Neuronal stem cell (in vitro differentiated cells): ENCODE measurements around the gene HAGH.

ENCODE experiments used
- DNase-seq: peaks from one replicate; pipeline ENCODE4 v3.0.0-alpha.2; 2013; ENCODE audit warnings: low spot score
- H2AFZ ChIP-seq: one replicate; pipeline ENCODE4 v1.6.1; 2013; ENCODE audit warnings: mild to moderate bottlenecking, low read length, inconsistent platforms
- H2AK5ac ChIP-seq: 2 replicates; pipeline ENCODE4 v1.6.1; 2013; ENCODE audit warnings: low read depth, mild to moderate bottlenecking, inconsistent platforms, low read length, moderate library complexity, mixed read lengths
- H2BK120ac ChIP-seq: 2 replicates; pipeline ENCODE4 v1.6.1; 2013; ENCODE audit warnings: low read depth, mild to moderate bottlenecking, inconsistent platforms, low read length, moderate library complexity, mixed read lengths
- H2BK12ac ChIP-seq: one replicate; pipeline ENCODE4 v1.6.1; 2013; ENCODE audit warnings: low read length, inconsistent platforms
- H2BK15ac ChIP-seq: 2 replicates; pipeline ENCODE4 v1.6.1; 2013; ENCODE audit warnings: mild to moderate bottlenecking, low read length, inconsistent platforms, mixed read lengths
- H2BK5ac ChIP-seq: one replicate; pipeline ENCODE4 v1.6.1; 2013; ENCODE audit warnings: inconsistent platforms, mild to moderate bottlenecking, low read length, moderate library complexity
- H3K14ac ChIP-seq: one replicate; pipeline ENCODE4 v1.6.1; 2013; ENCODE audit warnings: low read length, inconsistent platforms
- H3K18ac ChIP-seq: 2 replicates; pipeline ENCODE4 v1.6.1; 2013; ENCODE audit warnings: low read length, inconsistent platforms
- H3K23ac ChIP-seq: 2 replicates; pipeline ENCODE4 v1.6.1; 2013; ENCODE audit warnings: low read depth, mild to moderate bottlenecking, mixed read lengths, low read length, inconsistent platforms; ENCODE audit not compliant: poor library complexity
- H3K27ac ChIP-seq: replicated peaks from 3 replicates; pipeline ENCODE4 v1.5.1; 2013; ENCODE audit warnings: low read length, inconsistent platforms
- H3K27me3 ChIP-seq, 3 experiments: 2 replicates each; pipeline ENCODE4 v1.6.1; 2013; ENCODE audit warnings: low read length in 3 of 3, mild to moderate bottlenecking in 2 of 3, inconsistent platforms in 1 of 3, low read depth in 1 of 3, mixed read lengths in 1 of 3, moderate library complexity in 1 of 3; ENCODE audit not compliant: control insufficient read depth in 3 of 3, insufficient read depth in 3 of 3
- H3K36me3 ChIP-seq, 2 donors: replicated peaks in 1 of 2; 2 replicates each; pipeline ENCODE4 v1.6.1; 2013; ENCODE audit warnings: low read length in 2 of 2; ENCODE audit not compliant: control insufficient read depth in 2 of 2, insufficient read depth in 2 of 2
- H3K4ac ChIP-seq: 2 replicates; pipeline ENCODE4 v1.6.1; 2013; ENCODE audit warnings: inconsistent platforms, mild to moderate bottlenecking, low read length, moderate library complexity
- H3K4me1 ChIP-seq, 2 donors: 1 replicate in 1 of 2; 2 replicates in 1 of 2; pipeline ENCODE4 v1.6.1; 2013; ENCODE audit warnings: low read length in 2 of 2, low read depth in 1 of 2; ENCODE audit not compliant: control insufficient read depth in 2 of 2, insufficient read depth in 1 of 2
- H3K4me2 ChIP-seq: one replicate; pipeline ENCODE4 v1.6.1; 2013; ENCODE audit warnings: mild to moderate bottlenecking, low read length, inconsistent platforms; ENCODE audit not compliant: insufficient read depth, poor library complexity, severe bottlenecking
- H3K4me3 ChIP-seq, 2 donors: 2 replicates each; pipeline ENCODE4 v1.5.1; 2013; ENCODE audit warnings: low read length in 2 of 2, mild to moderate bottlenecking in 2 of 2, inconsistent platforms in 1 of 2, moderate library complexity in 1 of 2
- H3K79me1 ChIP-seq: one replicate; pipeline ENCODE4 v1.6.1; 2013; ENCODE audit warnings: low read depth, mild to moderate bottlenecking, inconsistent platforms, low read length, moderate library complexity
- H3K9ac ChIP-seq: one replicate; pipeline ENCODE4 v1.6.1; 2013; ENCODE audit warnings: mild to moderate bottlenecking, low read depth, low read length, inconsistent platforms; ENCODE audit not compliant: poor library complexity
- H3K9me3 ChIP-seq, 2 donors: replicated peaks in 1 of 2; 2 replicates each; pipeline versions ENCODE3 to v1.6.1; 2013; ENCODE audit warnings: low read length in 2 of 2, mild to moderate bottlenecking in 2 of 2, inconsistent platforms in 1 of 2, low read depth in 1 of 2, mixed read lengths in 1 of 2, moderate library complexity in 1 of 2; ENCODE audit not compliant: control insufficient read depth in 2 of 2, insufficient read depth in 1 of 2
- H4K8ac ChIP-seq: one replicate; pipeline ENCODE4 v1.6.1; 2013; ENCODE audit warnings: low read depth, mild to moderate bottlenecking, inconsistent platforms, low read length, moderate library complexity
- H4K91ac ChIP-seq: one replicate; pipeline ENCODE4 v1.6.1; 2013; ENCODE audit warnings: low read length, low read depth, mild to moderate bottlenecking, inconsistent platforms; ENCODE audit not compliant: poor library complexity
- WGBS, 2 donors: extraction: QIAGEN DNeasy Blood & Tissue Kit; methylation state at CpG; one replicate each; pipeline ENCODE4 v1.1.7; 2013; ENCODE audit warnings: missing lambda C conversion rate in 2 of 2, mixed read lengths in 1 of 2; ENCODE audit not compliant: insufficient read length in 2 of 2, insufficient replicate concordance in 1 of 2; ENCODE audit errors: extremely low coverage in 2 of 2; 5-methylcytosine and 5-hydroxymethylcytosine counted together

Gene HAGH

GRCh38 chr16:1862394-1862793 is 35.8 kb upstream of the HAGH start:
- no peak overlapping the region for H2AK5ac ChIP-seq
- H3K18ac ChIP-seq, result no peak overlapping the region
- H3K4me2 ChIP-seq, result no peak overlapping the region
- H2AFZ ChIP-seq, result no peak overlapping the region
- H2BK5ac ChIP-seq, result no peak overlapping the region
- DNase-seq, result no peak
- H2BK15ac ChIP-seq, result no peak overlapping the region
- H3K4ac ChIP-seq, result no peak overlapping the region
- no peak overlapping the region for H4K8ac ChIP-seq
- H2BK12ac ChIP-seq, result no peak overlapping the region
- no peaks in the 10 kb centered on the region for H3K4me1 ChIP-seq
- no peaks in the 10 kb centered on the region for H3K9me3 ChIP-seq
- WGBS, 2 donors, result no CpG with 5 or more reads among the region's 9 CpGs
- H2BK120ac ChIP-seq, result no peak overlapping the region
- no peak overlapping the region for H4K91ac ChIP-seq
- H3K27ac ChIP-seq, result no peak overlapping the region
- H3K79me1 ChIP-seq, result no peaks in the 10 kb centered on the region
- H3K36me3 ChIP-seq, result no peaks in the 10 kb centered on the region
- H3K4me3 ChIP-seq, result no peak overlapping the region
- H3K9ac ChIP-seq, result no peak overlapping the region
- H3K27me3 ChIP-seq, result peaks cover 0 to 64% (median 14%) of the 10 kb centered on the region in 3 experiments
- H3K14ac ChIP-seq, result no peak overlapping the region
- H3K23ac ChIP-seq, result no peak overlapping the region

GRCh38 chr16:1861730-1862129 is 35.1 kb upstream of the HAGH start:
- Histone ChIP-seq H2BK5ac (no peak overlapping the region), H3K4me2 (no peak overlapping the region), H2AFZ (no peak overlapping the region), H4K91ac (no peak overlapping the region), H2AK5ac (no peak overlapping the region), H3K9ac (no peak overlapping the region), H3K4ac (no peak overlapping the region), H3K4me1 (no peaks in the 10 kb centered on the region), H3K18ac (no peak overlapping the region), H2BK12ac (no peak overlapping the region), H3K4me3 (peak overlapping the region in 1 of 2 donors; percentile 35), H2BK120ac (no peak overlapping the region), H3K36me3 (no peaks in the 10 kb centered on the region), H3K9me3 (no peaks in the 10 kb centered on the region), H4K8ac (no peak overlapping the region), H3K27me3 (peaks cover 0 to 64% (median 17%) of the 10 kb centered on the region in 3 experiments), H3K79me1 (no peaks in the 10 kb centered on the region), H3K14ac (no peak overlapping the region), H3K27ac (no peak overlapping the region), H3K23ac (no peak overlapping the region), H2BK15ac (no peak overlapping the region)
- no CpG with 5 or more reads among the region's 5 CpGs for WGBS, 2 donors
- DNase-seq, result no peak

GRCh38 chr16:1859650-1860049 is 33.0 kb upstream of the HAGH start:
- Histone ChIP-seq H3K9me3 (no peaks in the 10 kb centered on the region), H2BK15ac (peak overlapping the region; percentile 75), H3K4me1 (no peaks in the 10 kb centered on the region), H3K4me3 (no peak overlapping the region), H2BK5ac (no peak overlapping the region), H3K4ac (no peak overlapping the region), H3K27ac (no peak overlapping the region), H3K23ac (no peak overlapping the region), H3K14ac (no peak overlapping the region), H4K91ac (no peak overlapping the region), H2BK12ac (peak overlapping the region; percentile 22), H2BK120ac (no peak overlapping the region), H2AFZ (no peak overlapping the region), H3K79me1 (no peaks in the 10 kb centered on the region), H3K36me3 (no peaks in the 10 kb centered on the region), H3K4me2 (no peak overlapping the region), H4K8ac (no peak overlapping the region), H3K27me3 (peaks cover 0 to 62% (median 20%) of the 10 kb centered on the region in 3 experiments), H3K9ac (no peak overlapping the region), H2AK5ac (no peak overlapping the region), H3K18ac (no peak overlapping the region)
- DNase-seq, result no peak
- WGBS, 2 donors, result no CpG with 5 or more reads among the region's 8 CpGs

- H3K14ac ChIP-seq, result no peak overlapping the region
- no peak overlapping the region for H3K27ac ChIP-seq
- H4K91ac ChIP-seq, result no peak overlapping the region
- no peak overlapping the region for H3K4ac ChIP-seq
- no peak for DNase-seq
- no peak overlapping the region for H2BK120ac ChIP-seq
- no CpG with 5 or more reads among the region's 8 CpGs for WGBS, 2 donors
- peaks cover 0 to 67% (median 23%) of the 10 kb centered on the region in 3 experiments for H3K27me3 ChIP-seq
- no peak overlapping the region for H2AFZ ChIP-seq
- H2BK12ac ChIP-seq, result no peak overlapping the region
- H3K23ac ChIP-seq, result no peak overlapping the region
- H3K9me3 ChIP-seq, result no peaks in the 10 kb centered on the region
- no peak overlapping the region for H2BK15ac ChIP-seq
- H3K4me2 ChIP-seq, result no peak overlapping the region
- H2AK5ac ChIP-seq, result no peak overlapping the region
- H3K36me3 ChIP-seq, result no peaks in the 10 kb centered on the region
- H3K18ac ChIP-seq, result no peak overlapping the region
- H3K79me1 ChIP-seq, result no peaks in the 10 kb centered on the region
- H3K4me1 ChIP-seq, result no peaks in the 10 kb centered on the region
- no peak overlapping the region for H3K9ac ChIP-seq
- no peak overlapping the region for H3K4me3 ChIP-seq
- H4K8ac ChIP-seq, result no peak overlapping the region
- no peak overlapping the region for H2BK5ac ChIP-seq
Observed at GRCh38 chr16:1858189-1858865, 31.7 kb upstream of the HAGH start.
